Epithelial cell of prostate (primary cell): ENCODE measurements around the gene IL25.
"Not testable (repeated sequence)": the region's sequence is repeated elsewhere in the genome, so short reads cannot be mapped to it uniquely, and the experiment has no call there.

Source experiments
- DNase-seq: peaks from one replicate; pipeline ENCODE4 v3.0.0-alpha.2; 2011; ENCODE audit warnings: low read depth, low spot score
- H3K27ac ChIP-seq: fragments of 450-650 bp; 2 replicates; pipeline ENCODE4 v1.5.1; 2017; ENCODE audit warnings: mild to moderate bottlenecking

The IL25 gene

GRCh38 chr14:23386266-23386657, 13.7 kb downstream of the IL25 start:
- not testable (repeated sequence) for H3K27ac ChIP-seq, DNase-seq

GRCh38 chr14:23386999-23387398, 14.4 kb downstream of the IL25 start:
- no peak for DNase-seq
- no peak overlapping the region for H3K27ac ChIP-seq

GRCh38 chr14:23387916-23388882, 15.6 kb downstream of the IL25 start:
- DNase-seq: no peak
- no peak overlapping the region for H3K27ac ChIP-seq

GRCh38 chr14:23388996-23389395, 16.4 kb downstream of the IL25 start:
- no peak overlapping the region for H3K27ac ChIP-seq
- DNase-seq: no peak

GRCh38 chr14:23389396-23389795, 16.8 kb downstream of the IL25 start:
- H3K27ac ChIP-seq: no peak overlapping the region
- DNase-seq: no peak

- H3K27ac ChIP-seq, DNase-seq: not testable (repeated sequence)
Measured at GRCh38 chr14:23389871-23390270, 17.3 kb downstream of the IL25 start.

- no peak overlapping the region for H3K27ac ChIP-seq
- DNase-seq: no peak
Measured at GRCh38 chr14:23392613-23393012, 20.0 kb downstream of the IL25 start.

GRCh38 chr14:23396126-23396525, 23.5 kb downstream of the IL25 start:
- H3K27ac ChIP-seq: no peak overlapping the region
- DNase-seq: no peak

- H3K27ac ChIP-seq: no peak overlapping the region
- DNase-seq: no peak
Measured at GRCh38 chr14:23396781-23397407, 24.3 kb downstream of the IL25 start.

GRCh38 chr14:23398348-23398747, 25.7 kb downstream of the IL25 start:
- DNase-seq: no peak
- no peak overlapping the region for H3K27ac ChIP-seq

GRCh38 chr14:23399136-23399535, 26.5 kb downstream of the IL25 start:
- H3K27ac ChIP-seq: no peak overlapping the region
- no peak for DNase-seq

GRCh38 chr14:23399591-23399990, 27.0 kb downstream of the IL25 start:
- no peak for DNase-seq
- no peak overlapping the region for H3K27ac ChIP-seq

- not testable (repeated sequence) for DNase-seq, H3K27ac ChIP-seq
Measured at GRCh38 chr14:23400496-23401149, 28.0 kb downstream of the IL25 start.

- no peak overlapping the region for H3K27ac ChIP-seq
- DNase-seq: no peak
Measured at GRCh38 chr14:23401291-23401690, 28.7 kb downstream of the IL25 start.

- no peak for DNase-seq
- H3K27ac ChIP-seq: no peak overlapping the region
Measured at GRCh38 chr14:23402296-23403138, 29.9 kb downstream of the IL25 start.

GRCh38 chr14:23403139-23403438, 30.5 kb downstream of the IL25 start:
- no peak for DNase-seq
- no peak overlapping the region for H3K27ac ChIP-seq

GRCh38 chr14:23403908-23404307, 31.3 kb downstream of the IL25 start:
- DNase-seq: no peak
- no peak overlapping the region for H3K27ac ChIP-seq

GRCh38 chr14:23404331-23404900, 31.8 kb downstream of the IL25 start:
- no peak overlapping the region for H3K27ac ChIP-seq
- DNase-seq: no peak

GRCh38 chr14:23405096-23405495, 32.5 kb downstream of the IL25 start:
- H3K27ac ChIP-seq: no peak overlapping the region
- DNase-seq: no peak

GRCh38 chr14:23405516-23406025, 33.0 kb downstream of the IL25 start:
- H3K27ac ChIP-seq: no peak overlapping the region
- DNase-seq: no peak
